Upper lobe of right lung (tissue), 1 donor: ENCODE results near the gene MIPEP. TPM values are rescaled to one million over a fixed set of nuclear protein-coding genes. Genes with fewer than 3 reads are reported as not detected.

ENCODE experiments used
- ATAC-seq: fragments of 200-7000 bp; cut with Tn5 transposase; one replicate; pipeline ENCODE4 v1.9.1; 2020; ENCODE audit warnings: mild to moderate bottlenecking, moderate library complexity
- DNase-seq: peaks from one replicate; pipeline ENCODE4 v3.0.0-alpha.2; 2020
- H3K27ac ChIP-seq: fragments of 200-600 bp; one replicate; pipeline ENCODE4 v1.8.0; 2022
- H3K27me3 ChIP-seq: fragments of 200-600 bp; one replicate; pipeline ENCODE4 v1.8.0; 2022; ENCODE audit warnings: mild to moderate bottlenecking
- H3K36me3 ChIP-seq: fragments of 200-600 bp; one replicate; pipeline ENCODE4 v1.8.0; 2022
- H3K4me1 ChIP-seq: fragments of 200-600 bp; one replicate; pipeline ENCODE4 v1.8.0; 2022
- H3K4me3 ChIP-seq: fragments of 200-600 bp; one replicate; pipeline ENCODE4 v1.8.0; 2022; ENCODE audit warnings: mild to moderate bottlenecking
- H3K9me3 ChIP-seq: fragments of 200-600 bp; one replicate; pipeline ENCODE4 v1.8.0; 2022
- intact Hi-C: fragments of 100-400 bp; cut with DNase I; formaldehyde crosslinking; loops from one replicate; pipeline ENCODE4 v1.11.0; 2022
- total RNA-seq: library from RNA; stranded (reverse); fragmentation: NEBNext Ultra II Directional; extraction: Animal tissue kit (Norgen Biotek cat#: 25700); gene quantifications from one replicate; pipeline ENCODE4 v1.2.1, GENCODE V29; 2021
- TF ChIP-seq, protein P1 (sequence below): fragments of 200-600 bp; IDR thresholded peaks from one replicate; pipeline ENCODE4 v1.8.0; 2022; ENCODE audit warnings: antibody characterized with exemption
- donor health status: DM: no; HTN: yes; CAD: no; lungs with severe emphysema.

MIPEP gene
- total RNA-seq, 1 donor from 2014 or later: 13.3 TPM

DNA sequence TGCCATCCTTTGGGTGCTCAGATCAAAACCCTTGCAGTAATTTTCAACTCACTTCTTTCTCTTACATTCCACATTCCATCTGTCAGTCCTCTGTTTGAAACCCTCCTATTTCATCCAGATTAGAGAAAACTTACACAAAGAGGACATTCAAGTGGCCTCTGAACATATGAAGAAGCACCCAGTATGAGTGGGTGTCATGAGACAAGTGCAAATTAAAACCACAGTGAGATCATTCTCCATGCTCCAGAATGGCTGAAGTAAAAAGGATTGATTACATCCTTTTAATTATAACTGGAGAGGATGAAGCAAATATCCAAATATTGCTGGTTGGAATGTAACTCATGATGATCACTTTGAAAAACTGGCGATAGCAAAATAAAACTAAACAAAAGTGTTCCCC lies 96.5 kb downstream of the MIPEP start:
- intact Hi-C loops: no loop called here
- Histone ChIP-seq H3K4me3 (no peak overlapping the region), H3K4me1 (peaks cover 4% of the 10 kb centered on the region), H3K27ac (no peak overlapping the region), H3K27me3 (no peaks in the 10 kb centered on the region), H3K9me3 (no peaks in the 10 kb centered on the region), H3K36me3 (no peaks in the 10 kb centered on the region)
- DNase-seq: no peak
- ATAC-seq: no peak
- TF ChIP-seq, protein P1, sequence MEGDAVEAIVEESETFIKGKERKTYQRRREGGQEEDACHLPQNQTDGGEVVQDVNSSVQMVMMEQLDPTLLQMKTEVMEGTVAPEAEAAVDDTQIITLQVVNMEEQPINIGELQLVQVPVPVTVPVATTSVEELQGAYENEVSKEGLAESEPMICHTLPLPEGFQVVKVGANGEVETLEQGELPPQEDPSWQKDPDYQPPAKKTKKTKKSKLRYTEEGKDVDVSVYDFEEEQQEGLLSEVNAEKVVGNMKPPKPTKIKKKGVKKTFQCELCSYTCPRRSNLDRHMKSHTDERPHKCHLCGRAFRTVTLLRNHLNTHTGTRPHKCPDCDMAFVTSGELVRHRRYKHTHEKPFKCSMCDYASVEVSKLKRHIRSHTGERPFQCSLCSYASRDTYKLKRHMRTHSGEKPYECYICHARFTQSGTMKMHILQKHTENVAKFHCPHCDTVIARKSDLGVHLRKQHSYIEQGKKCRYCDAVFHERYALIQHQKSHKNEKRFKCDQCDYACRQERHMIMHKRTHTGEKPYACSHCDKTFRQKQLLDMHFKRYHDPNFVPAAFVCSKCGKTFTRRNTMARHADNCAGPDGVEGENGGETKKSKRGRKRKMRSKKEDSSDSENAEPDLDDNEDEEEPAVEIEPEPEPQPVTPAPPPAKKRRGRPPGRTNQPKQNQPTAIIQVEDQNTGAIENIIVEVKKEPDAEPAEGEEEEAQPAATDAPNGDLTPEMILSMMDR: no peak

DNA sequence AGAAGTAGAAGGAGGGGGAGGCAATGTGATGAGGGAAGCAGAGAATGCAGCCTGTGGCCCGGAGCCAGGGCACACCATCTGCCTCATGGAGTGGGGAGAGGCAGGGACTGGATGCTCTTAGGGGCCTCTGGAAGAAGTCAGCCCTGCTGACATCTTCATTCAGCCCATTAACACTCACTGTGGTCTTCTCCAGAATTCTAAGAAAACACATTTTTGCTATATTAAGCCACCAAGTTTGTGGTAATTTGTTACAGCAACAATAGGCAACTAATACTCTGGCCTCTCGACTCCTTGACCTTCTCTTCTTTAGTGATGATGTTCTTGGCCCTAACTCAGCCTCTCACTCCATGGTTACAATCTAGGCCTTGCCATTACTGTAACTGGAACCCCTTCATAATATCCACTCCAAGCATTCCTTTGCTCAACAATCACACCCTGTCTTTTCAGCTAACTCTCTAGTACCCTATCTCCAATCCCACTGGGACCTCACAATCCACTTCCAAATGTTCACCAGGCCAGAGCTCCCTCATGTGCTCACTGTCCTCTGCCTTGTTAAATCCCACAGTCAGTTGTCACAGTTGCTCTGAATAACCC lies 98.5 kb downstream of the MIPEP start:
- H3K4me3 ChIP-seq: no peak overlapping the region
- H3K9me3 ChIP-seq: no peaks in the 10 kb centered on the region
- H3K27me3 ChIP-seq: no peaks in the 10 kb centered on the region
- no peak for DNase-seq
- peak; percentile 44 for ATAC-seq
- H3K4me1 ChIP-seq: peaks cover 4% of the 10 kb centered on the region
- H3K36me3 ChIP-seq: no peaks in the 10 kb centered on the region
- TF ChIP-seq, protein P1: no peak
- intact Hi-C loops: no loop called here
- no peak overlapping the region for H3K27ac ChIP-seq

DNA sequence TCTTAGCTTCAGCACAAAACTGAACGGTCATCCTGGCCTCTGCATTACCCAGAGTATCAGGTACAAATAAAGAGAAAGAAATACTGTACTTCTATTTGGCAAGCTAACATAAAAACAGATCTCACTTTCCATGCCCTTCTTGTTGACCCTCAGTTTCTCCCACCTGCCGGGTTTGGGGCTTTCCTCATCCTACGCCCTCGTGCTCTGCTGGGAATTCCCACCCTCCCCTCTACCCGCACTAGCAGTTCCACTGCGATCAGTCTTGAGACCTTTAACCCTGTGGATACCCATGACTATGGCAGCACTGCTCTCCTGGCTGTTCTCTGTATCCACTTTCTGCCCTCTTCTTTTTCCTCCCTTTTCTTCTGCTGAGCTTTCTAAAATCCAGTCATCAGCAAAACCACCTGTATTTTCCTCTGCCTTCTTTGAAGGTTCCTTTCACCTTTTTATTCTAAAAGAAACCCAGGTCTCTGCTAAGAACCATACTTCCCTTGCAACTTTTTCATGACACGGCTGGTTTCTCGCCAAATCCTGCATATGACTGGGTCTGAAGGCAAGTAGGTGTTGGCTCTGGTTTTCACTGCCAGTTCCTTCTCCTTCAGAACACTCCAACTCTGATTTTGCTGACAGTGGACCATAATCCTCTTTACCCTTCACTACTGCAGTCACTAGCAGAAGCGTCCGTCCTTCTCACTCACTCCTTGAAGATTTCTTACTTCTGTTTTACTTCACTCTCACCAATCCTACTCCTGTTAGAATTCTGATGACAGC lies 99.4 kb downstream of the MIPEP start:
- H3K27me3 ChIP-seq: no peaks in the 10 kb centered on the region
- TF ChIP-seq, protein P1: no peak
- intact Hi-C loops: no loop called here
- H3K27ac ChIP-seq: no peak overlapping the region
- no peak for ATAC-seq
- H3K4me1 ChIP-seq: peaks cover under 1% of the 10 kb centered on the region
- no peak overlapping the region for H3K4me3 ChIP-seq
- no peak for DNase-seq
- H3K36me3 ChIP-seq: no peaks in the 10 kb centered on the region
- H3K9me3 ChIP-seq: no peaks in the 10 kb centered on the region

DNA sequence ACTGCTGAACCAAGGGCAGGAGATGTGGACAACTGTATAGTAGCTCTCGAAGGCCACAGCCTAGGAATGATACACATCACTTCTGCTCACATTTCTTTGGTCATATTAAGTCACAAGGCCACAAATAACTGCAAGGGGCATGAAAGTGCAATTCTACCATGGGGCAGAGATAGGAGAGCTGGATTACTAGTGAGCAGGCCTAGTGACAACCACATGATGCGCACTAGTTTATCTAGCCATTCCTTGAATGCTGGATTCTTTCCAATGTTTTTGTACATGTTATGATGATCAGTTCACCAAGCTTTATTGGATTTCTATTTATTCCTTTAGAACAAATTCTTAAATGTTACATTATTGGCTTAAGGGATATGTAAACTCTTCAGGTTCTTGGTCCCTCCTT lies 100.7 kb downstream of the MIPEP start:
- H3K9me3 ChIP-seq: peaks cover 6% of the 10 kb centered on the region
- TF ChIP-seq, protein P1: no peak
- H3K27ac ChIP-seq: no peak overlapping the region
- DNase-seq (no peak), ATAC-seq (no peak)
- H3K36me3 ChIP-seq: no peaks in the 10 kb centered on the region
- H3K4me1 ChIP-seq: no peaks in the 10 kb centered on the region
- no peak overlapping the region for H3K4me3 ChIP-seq
- H3K27me3 ChIP-seq: no peaks in the 10 kb centered on the region
- intact Hi-C loops: no loop called here

DNA sequence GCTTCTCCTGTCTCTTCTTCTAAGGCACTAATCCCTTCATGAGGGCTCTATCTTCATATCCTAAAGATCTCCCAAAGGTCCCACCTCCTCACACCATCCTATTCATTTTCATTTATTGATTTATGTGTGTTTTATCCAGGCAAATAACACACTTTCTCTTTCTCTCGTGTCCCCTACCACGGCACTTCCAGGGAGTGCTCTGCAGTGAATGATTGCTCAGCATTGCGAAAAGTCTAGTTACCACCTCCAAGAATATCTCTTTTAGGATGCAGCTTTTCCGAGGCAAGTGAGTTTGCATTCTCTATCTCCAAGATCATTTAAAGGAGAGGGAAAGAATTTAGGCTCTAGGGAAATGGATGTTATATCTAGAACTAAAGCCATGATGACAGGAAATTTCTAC lies 101.7 kb downstream of the MIPEP start:
- intact Hi-C loops: no loop called here
- DNase-seq (no peak), ATAC-seq (no peak)
- no peak overlapping the region for H3K4me3 ChIP-seq
- H3K27ac ChIP-seq: no peak overlapping the region
- H3K36me3 ChIP-seq: no peaks in the 10 kb centered on the region
- peaks cover 6% of the 10 kb centered on the region for H3K9me3 ChIP-seq
- TF ChIP-seq, protein P1: no peak
- no peaks in the 10 kb centered on the region for H3K27me3 ChIP-seq
- H3K4me1 ChIP-seq: no peaks in the 10 kb centered on the region
